Natural killer cell (primary cell): Measurements from ENCODE around the gene FYB2. TPM values are rescaled to one million over a fixed set of nuclear protein-coding genes. Genes with fewer than 3 reads are reported as not detected.

Experiments used
- ATAC-seq, 3 donors: fragments of 150-1000 bp in 2 of 3; fragments of 200-7000 bp in 1 of 3; cut with Tn5 transposase; 1 replicate in 1 of 3; 2 replicates in 2 of 3; pipeline ENCODE4 v1.10.0; 2021; ENCODE audit warnings: mild to moderate bottlenecking in 2 of 3, moderate library complexity in 2 of 3
- DNase-seq, 2 donors: peaks; one replicate each; pipeline versions ENCODE4 v3.0.0 to v3.0.0-alpha.2; 2013 to 2021; ENCODE audit warnings: mixed read lengths in 1 of 2
- H3K27ac ChIP-seq: one replicate; pipeline ENCODE4 v1.5.1; 2013; ENCODE audit warnings: mild to moderate bottlenecking, low read length
- H3K27me3 ChIP-seq: one replicate; pipeline ENCODE4 v1.6.1; 2013; ENCODE audit warnings: low read length; ENCODE audit not compliant: control insufficient read depth, insufficient read depth
- H3K36me3 ChIP-seq: one replicate; pipeline ENCODE4 v1.6.1; 2013; ENCODE audit warnings: low read length; ENCODE audit not compliant: control insufficient read depth, insufficient read depth
- H3K4me1 ChIP-seq: one replicate; pipeline ENCODE4 v1.6.1; 2013; ENCODE audit warnings: low read length; ENCODE audit not compliant: control insufficient read depth, insufficient read depth
- H3K4me3 ChIP-seq: one replicate; pipeline ENCODE4 v1.5.1; 2013; ENCODE audit warnings: low read length
- H3K9me3 ChIP-seq: one replicate; pipeline ENCODE4 v1.6.1; 2013; ENCODE audit warnings: low read length; ENCODE audit not compliant: control insufficient read depth, insufficient read depth
- H3K27ac Mint-ChIP-seq, 2 donors: one replicate each; pipeline ENCODE4 v1.8.0; 2022; ENCODE audit warnings: mild to moderate bottlenecking in 2 of 2, mixed read lengths in 2 of 2, moderate library complexity in 1 of 2
- H3K27me3 Mint-ChIP-seq, 2 donors: one replicate each; pipeline ENCODE4 v1.8.0; 2022; ENCODE audit warnings: low read depth in 2 of 2, mixed read lengths in 2 of 2
- H3K36me3 Mint-ChIP-seq: one replicate; pipeline ENCODE4 v1.8.0; 2022; ENCODE audit warnings: mixed read lengths
- H3K4me1 Mint-ChIP-seq, 2 donors: one replicate each; pipeline ENCODE4 v1.8.0; 2022; ENCODE audit warnings: mixed read lengths in 2 of 2
- H3K4me3 Mint-ChIP-seq: one replicate; pipeline ENCODE4 v1.8.0; 2022; ENCODE audit warnings: mild to moderate bottlenecking, moderate library complexity, mixed read lengths
- H3K9me3 Mint-ChIP-seq, 2 donors: one replicate each; pipeline ENCODE4 v1.8.0; 2022; ENCODE audit warnings: mixed read lengths in 2 of 2
- WGBS: methylation state at CpG from one replicate; pipeline ENCODE4 v1.1.7; 2013; ENCODE audit warnings: missing lambda C conversion rate; ENCODE audit not compliant: insufficient coverage; 5-methylcytosine and 5-hydroxymethylcytosine counted together
- intact Hi-C: fragments of 100-400 bp; cut with micrococcal nuclease; formaldehyde crosslinking; loops from one replicate; pipeline ENCODE4 v1.14.2; 2022
- total RNA-seq, 4 donors: library from RNA; stranded (reverse); fragments of 120-200 nt in 1 of 4; gene quantifications; one replicate each; pipeline versions ENCODE4 v1.2.3 to v1.2.4, GENCODE V29; 2013 to 2022
- TF ChIP-seq, protein P1 (sequence below): fragments of 200-600 bp; IDR thresholded peaks from one replicate; pipeline ENCODE4 v1.8.0; 2022; ENCODE audit warnings: antibody characterized with exemption

FYB2 gene
- total RNA-seq, 3 donors from 2014 or later (not counting 1 experiment from before 2014, with no cell fraction given), result not detected

DNA sequence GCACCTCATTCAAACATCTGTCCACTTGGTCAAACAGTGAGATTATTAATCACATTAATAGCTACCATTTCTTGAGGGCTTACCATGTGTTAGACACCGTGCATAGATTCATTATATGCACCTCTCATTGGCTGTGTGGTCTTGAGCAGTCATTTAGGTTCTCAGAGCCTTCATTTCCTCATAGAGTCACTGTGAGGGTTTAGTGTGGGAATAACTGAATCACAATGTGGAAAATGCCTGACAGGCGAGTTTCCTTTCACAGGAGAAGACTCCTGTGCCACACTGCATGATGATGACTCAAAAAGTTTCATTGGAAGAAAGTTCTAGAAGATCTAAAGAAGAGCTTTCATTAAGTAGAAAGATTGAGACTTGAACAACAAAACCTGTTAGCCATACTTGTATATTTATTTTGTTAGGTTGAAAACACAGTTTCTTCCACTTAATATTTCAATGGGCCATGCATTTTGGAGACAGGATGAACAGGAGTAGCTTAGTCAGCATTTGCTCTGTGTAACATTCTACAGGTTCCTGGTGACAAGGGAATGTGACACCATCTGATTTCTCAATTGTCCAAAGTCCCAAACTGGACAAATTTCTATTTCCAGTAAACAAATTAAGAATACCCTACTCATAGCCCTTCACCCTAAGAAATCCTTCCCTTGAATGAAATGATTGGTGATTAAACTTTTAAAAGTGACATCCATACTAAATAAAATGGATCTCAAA, 45.7 kb downstream of the FYB2 start:
- H3K9me3 Mint-ChIP-seq, result no peaks in the 10 kb centered on the region
- H3K4me1 Mint-ChIP-seq, result peaks cover 0 to 15% of the 10 kb centered on the region in 2 donors
- DNase-seq (no peak), ATAC-seq (no peak)
- no peaks in the 10 kb centered on the region for H3K36me3 Mint-ChIP-seq
- peak overlapping the region; percentile 24 for H3K4me3 ChIP-seq
- 91% methylated on average over 2 of the region's 2 CpGs for WGBS
- H3K27me3 ChIP-seq, result no peaks in the 10 kb centered on the region
- intact Hi-C loops, result no loop called here
- H3K36me3 ChIP-seq, result no peaks in the 10 kb centered on the region
- H3K27ac Mint-ChIP-seq, result peak overlapping the region in 1 of 2 donors; percentile 21
- H3K4me3 Mint-ChIP-seq, result peak overlapping the region; percentile 49
- H3K27ac ChIP-seq, result no peak overlapping the region
- no peaks in the 10 kb centered on the region for H3K4me1 ChIP-seq
- TF ChIP-seq, protein P1, sequence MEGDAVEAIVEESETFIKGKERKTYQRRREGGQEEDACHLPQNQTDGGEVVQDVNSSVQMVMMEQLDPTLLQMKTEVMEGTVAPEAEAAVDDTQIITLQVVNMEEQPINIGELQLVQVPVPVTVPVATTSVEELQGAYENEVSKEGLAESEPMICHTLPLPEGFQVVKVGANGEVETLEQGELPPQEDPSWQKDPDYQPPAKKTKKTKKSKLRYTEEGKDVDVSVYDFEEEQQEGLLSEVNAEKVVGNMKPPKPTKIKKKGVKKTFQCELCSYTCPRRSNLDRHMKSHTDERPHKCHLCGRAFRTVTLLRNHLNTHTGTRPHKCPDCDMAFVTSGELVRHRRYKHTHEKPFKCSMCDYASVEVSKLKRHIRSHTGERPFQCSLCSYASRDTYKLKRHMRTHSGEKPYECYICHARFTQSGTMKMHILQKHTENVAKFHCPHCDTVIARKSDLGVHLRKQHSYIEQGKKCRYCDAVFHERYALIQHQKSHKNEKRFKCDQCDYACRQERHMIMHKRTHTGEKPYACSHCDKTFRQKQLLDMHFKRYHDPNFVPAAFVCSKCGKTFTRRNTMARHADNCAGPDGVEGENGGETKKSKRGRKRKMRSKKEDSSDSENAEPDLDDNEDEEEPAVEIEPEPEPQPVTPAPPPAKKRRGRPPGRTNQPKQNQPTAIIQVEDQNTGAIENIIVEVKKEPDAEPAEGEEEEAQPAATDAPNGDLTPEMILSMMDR, result no peak
- H3K9me3 ChIP-seq, result no peaks in the 10 kb centered on the region
- H3K27me3 Mint-ChIP-seq, result peaks cover 12 to 23% of the 10 kb centered on the region in 2 donors

- Histone ChIP-seq H3K36me3 (no peaks in the 10 kb centered on the region), H3K27ac (no peak overlapping the region), H3K4me3 (no peak overlapping the region), H3K27me3 (no peaks in the 10 kb centered on the region), H3K9me3 (no peaks in the 10 kb centered on the region), H3K4me1 (no peaks in the 10 kb centered on the region)
- peaks cover 23 to 31% of the 10 kb centered on the region in 2 donors for H3K27me3 Mint-ChIP-seq
- no peak for ATAC-seq
- peaks cover 0 to 15% of the 10 kb centered on the region in 2 donors for H3K4me1 Mint-ChIP-seq
- no peak overlapping the region for H3K4me3 Mint-ChIP-seq
- no peak overlapping the region for H3K27ac Mint-ChIP-seq
- no peak for DNase-seq
- intact Hi-C loops, result no loop called here
- no peaks in the 10 kb centered on the region for H3K36me3 Mint-ChIP-seq
- TF ChIP-seq, protein P1, result no peak
- no CpG with 5 or more reads among the region's 3 CpGs for WGBS
- H3K9me3 Mint-ChIP-seq, result no peaks in the 10 kb centered on the region
Measured at GRCh38 chr1:56771717-56772116, 47.5 kb downstream of the FYB2 start.

DNA sequence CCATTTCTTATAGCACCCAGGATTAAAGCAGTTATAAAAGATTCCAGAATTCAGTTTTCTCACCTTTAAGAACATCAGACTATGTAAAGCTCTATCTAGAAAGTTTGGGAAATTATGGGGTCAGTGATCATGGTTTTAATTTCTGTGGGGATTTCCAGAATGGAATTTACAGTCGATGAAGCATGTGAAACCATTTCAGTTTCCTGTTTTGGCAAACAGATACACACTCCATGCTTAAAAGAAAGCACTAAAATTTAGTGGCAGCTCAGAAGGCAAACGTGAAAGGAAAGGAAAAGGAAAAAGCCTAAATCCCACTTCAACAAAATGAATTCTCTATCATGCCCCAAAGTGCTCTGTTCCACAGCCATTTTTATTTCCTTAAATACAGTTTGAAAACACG, 60.4 kb downstream of the FYB2 start:
- Histone ChIP-seq H3K9me3 (no peaks in the 10 kb centered on the region), H3K4me1 (no peaks in the 10 kb centered on the region), H3K4me3 (no peak overlapping the region), H3K36me3 (no peaks in the 10 kb centered on the region), H3K27ac (no peak overlapping the region), H3K27me3 (no peaks in the 10 kb centered on the region)
- Mint-ChIP-seq H3K4me1 (no peaks in the 10 kb centered on the region), H3K4me3 (no peak overlapping the region), H3K27me3 (peaks cover 12 to 32% of the 10 kb centered on the region in 2 donors), H3K36me3 (no peaks in the 10 kb centered on the region), H3K9me3 (peaks cover 0 to 3% of the 10 kb centered on the region in 2 donors), H3K27ac (no peak overlapping the region)
- intact Hi-C loops, result no loop called here
- TF ChIP-seq, protein P1, result no peak
- ATAC-seq (no peak), DNase-seq (no peak)
- WGBS, result 52% methylated on average over 2 of the region's 3 CpGs

GRCh38 chr1:56758135-56758534, 61.1 kb downstream of the FYB2 start:
- peaks cover 0 to 3% of the 10 kb centered on the region in 2 donors for H3K9me3 Mint-ChIP-seq
- no peak overlapping the region for H3K4me3 Mint-ChIP-seq
- Histone ChIP-seq H3K4me3 (no peak overlapping the region), H3K27ac (no peak overlapping the region), H3K27me3 (no peaks in the 10 kb centered on the region), H3K4me1 (no peaks in the 10 kb centered on the region), H3K36me3 (no peaks in the 10 kb centered on the region), H3K9me3 (no peaks in the 10 kb centered on the region)
- intact Hi-C loops, result no loop called here
- DNase-seq (no peak), ATAC-seq (no peak)
- TF ChIP-seq, protein P1, result no peak
- no peaks in the 10 kb centered on the region for H3K36me3 Mint-ChIP-seq
- peaks cover 12 to 25% of the 10 kb centered on the region in 2 donors for H3K27me3 Mint-ChIP-seq
- no peaks in the 10 kb centered on the region for H3K4me1 Mint-ChIP-seq
- H3K27ac Mint-ChIP-seq, result no peak overlapping the region
